GM18507 (cell line): Measurements from ENCODE around the gene STARD7.
"Not testable (repeated sequence)": the region's sequence is repeated elsewhere in the genome, so short reads cannot be mapped to it uniquely, and the experiment has no call there.

Source experiments
- DNase-seq: peaks from one replicate; pipeline ENCODE4 v3.0.0; 2011; ENCODE audit warnings: low read depth; ENCODE audit not compliant: insufficient read length; ENCODE audit errors: extremely low spot score
- FAIRE-seq: peaks from 2 replicates; lab custom pipeline; 2011; peaks lifted over from hg19 to GRCh38; lab: Jason Lieb, UNC

The STARD7 gene

DNA sequence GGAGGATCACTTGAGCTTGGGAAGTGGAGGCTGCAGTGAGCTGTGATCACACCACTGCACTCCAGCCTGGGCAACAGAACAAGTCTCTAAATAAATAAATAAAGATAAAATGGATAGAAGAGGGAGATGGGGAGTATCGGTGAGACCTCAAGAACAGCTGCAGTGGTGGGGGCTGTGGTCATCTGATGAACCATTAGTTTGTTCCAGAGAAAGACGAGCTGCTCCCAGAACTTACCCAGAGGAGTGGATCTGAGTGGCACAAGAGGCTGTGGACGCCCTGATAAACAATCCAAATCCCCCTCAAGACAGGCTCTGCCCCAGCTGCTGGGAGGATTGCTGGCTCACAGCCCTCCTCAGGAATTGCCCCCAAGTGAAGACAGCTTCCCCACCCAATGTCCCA lies 30.5 kb upstream of the STARD7 start:
- DNase-seq (no peak), FAIRE-seq (no peak)

GRCh38 chr2:96238266-96238665 lies 29.6 kb upstream of the STARD7 start:
- FAIRE-seq (no peak), DNase-seq (no peak)

- FAIRE-seq (no peak), DNase-seq (no peak)
These were observed 28.3 kb upstream of the STARD7 start for GRCh38 chr2:96236882-96237281.

DNA sequence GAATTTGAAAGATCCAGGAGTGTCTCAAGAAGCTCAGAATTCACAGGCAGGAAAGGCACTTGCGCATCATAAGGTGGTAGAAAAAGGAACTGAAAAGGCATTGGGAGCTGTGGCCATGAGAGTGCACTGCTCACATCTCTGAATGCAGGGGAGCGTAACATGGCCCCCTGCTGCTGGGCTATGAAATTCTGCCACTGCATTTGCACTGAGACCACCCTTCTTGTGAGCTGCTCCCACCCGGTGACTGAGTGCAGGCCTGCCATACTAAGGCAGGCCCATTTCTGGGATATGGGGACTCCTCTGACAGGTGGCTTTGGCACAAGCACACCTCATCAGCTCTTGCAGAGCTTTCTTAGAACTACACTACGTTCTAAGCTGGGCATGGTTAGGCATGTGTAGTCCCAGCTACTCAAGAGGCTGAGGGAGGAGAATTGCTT lies 25.3 kb upstream of the STARD7 start:
- peak; percentile 58 for DNase-seq
- peak; percentile 88 for FAIRE-seq

DNA sequence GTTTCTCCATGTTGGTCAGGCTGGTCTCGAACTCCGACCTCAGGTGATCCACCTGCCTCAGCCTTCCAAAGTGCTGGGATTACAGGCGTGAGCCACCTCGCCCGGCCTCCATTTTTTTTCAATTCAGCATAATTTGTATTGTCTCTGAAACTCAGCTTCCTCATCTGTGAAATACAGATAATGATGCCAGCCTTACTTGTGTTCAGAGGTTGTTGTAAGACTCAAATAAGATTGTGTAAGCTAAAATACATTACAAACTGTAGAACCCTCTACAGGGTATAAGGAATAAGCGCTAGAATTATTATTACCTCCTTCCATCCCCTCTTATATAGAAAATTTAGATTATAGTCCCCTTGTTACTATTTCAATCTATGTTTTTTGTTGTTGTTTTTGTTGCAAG lies 24.8 kb upstream of the STARD7 start:
- DNase-seq: no peak
- no peak for FAIRE-seq

DNA sequence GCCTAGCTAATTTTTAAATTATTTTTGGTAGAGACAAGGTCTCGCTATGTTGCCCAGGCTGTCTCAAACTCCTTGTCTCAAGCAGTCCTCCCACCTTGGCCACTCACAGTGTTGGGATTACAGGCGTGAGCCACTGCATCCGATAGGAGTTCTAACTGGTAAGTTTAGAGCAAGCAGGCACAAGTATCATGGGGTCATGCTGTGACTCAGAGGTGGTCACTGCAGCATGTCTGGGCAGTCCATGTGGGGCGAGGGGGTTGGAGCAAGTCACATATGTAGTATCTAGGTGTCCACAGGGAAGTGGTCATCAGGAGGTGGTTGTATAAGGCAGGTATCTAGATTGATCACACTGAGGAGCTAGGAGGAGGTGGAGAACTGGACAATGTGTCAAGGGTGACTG lies 22.7 kb upstream of the STARD7 start:
- FAIRE-seq (no peak), DNase-seq (no peak)

DNA sequence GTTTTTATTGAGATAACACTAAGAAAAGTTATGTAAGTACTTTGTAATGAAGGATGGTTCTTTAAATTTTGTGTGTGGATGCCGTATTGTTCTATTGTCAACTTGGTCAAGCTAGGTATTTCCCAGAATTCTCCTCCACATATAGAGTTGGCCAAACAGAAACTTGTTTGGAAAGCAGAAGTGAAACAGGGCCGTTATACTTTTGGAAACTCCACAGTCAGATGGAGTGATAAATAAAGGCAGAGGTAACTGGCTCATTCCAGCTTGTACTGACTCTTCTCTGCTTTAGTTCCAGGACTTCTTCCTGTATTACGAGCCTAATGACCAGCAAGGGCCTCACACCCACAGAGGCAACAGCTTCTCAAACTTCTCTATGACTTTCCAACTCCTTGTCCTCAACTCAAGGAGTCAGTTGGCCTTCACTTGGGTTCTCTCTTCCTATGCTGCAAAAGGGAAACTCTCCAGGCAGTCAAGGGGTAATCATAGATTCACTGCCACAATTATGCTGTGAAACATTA lies 16.4 kb upstream of the STARD7 start:
- DNase-seq (no peak), FAIRE-seq (peak; percentile 79)

DNA sequence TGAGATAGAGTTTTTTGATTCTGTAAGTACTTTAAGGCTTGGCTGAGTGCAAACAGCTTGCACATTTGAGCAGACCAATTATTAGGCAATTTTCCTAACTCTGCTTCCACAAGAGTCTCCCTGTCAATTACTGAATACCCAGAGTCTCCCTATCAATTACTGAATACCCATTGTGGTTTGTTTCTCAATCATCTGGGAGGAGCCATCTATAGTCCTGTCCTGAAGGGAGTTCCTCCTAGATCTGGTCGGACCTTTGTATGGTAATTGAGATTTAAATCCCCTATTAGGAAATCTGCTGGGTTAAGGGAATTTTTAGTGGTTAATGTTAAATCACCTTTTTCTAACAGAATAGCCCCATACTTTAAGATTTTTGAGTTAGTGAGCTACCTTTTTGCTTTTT lies 12.5 kb upstream of the STARD7 start:
- not testable (repeated sequence) for DNase-seq, FAIRE-seq

DNA sequence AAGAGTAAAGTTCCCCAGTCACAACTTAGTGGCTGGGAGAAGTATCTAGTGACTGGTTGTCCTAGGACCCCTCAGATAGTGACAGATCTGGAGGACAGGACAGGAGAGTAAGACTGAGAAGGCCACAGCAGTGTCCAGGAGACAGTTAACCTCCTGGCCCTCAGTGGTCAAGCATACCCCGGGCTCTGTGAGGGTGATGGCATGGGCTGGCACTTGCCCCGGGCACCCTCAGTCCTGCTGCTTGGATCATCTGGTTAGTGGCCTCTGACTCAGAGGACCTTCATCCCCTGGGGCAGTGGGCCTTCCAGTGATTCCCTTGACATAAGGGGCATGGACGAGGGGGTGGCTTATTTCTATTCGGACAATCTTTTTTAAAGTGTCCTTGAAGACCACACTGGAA lies 11.3 kb upstream of the STARD7 start:
- DNase-seq, FAIRE-seq: not testable (repeated sequence)

GRCh38 chr2:96218508-96219131 lies 10.0 kb upstream of the STARD7 start:
- FAIRE-seq: no peak
- no peak for DNase-seq

GRCh38 chr2:96214554-96214953 lies 5.9 kb upstream of the STARD7 start:
- DNase-seq: no peak
- FAIRE-seq: no peak

DNA sequence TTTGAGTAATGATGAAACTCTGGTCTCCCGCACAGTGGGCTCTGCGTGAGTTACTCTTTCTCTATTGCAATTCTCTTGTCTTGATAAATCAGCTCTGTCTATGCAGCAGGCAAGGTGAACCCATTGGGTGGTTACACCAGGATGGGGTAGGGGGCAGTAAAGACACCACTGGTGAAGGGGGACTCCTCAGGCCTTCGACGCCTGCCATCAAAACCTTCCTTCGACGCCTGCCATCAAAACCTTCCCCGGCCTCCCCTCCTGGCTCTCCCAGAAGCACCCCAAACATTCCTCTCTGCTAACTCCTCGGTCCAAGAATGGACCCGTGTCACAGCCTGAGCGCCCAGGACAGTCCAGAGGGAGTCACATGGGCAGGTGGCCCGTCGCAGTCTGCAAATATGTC lies 4.8 kb upstream of the STARD7 start:
- FAIRE-seq: no peak
- no peak for DNase-seq

DNA sequence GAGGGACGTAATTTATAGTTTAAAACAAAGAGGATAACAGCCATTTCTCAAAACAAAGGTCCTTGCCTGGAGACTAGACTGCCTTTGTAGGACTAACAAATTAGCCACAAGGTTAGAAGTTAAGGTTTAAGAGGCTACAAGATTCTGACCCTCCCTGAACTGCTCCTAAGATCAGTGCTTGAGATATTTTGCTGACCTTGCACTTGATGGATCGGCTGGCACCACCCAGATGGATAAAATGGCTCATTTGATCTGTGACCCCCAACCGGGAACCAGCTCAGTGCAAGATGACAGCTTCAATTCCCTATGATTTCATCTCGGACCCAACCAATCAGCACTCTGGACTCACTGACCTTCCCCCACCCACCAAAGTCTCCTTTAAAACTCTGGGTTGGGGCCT lies 3.7 kb upstream of the STARD7 start:
- FAIRE-seq: no peak

GRCh38 chr2:96209729-96210085 lies 1.1 kb upstream of the STARD7 start:
- no peak for FAIRE-seq
- no peak for DNase-seq

More for the DNA sequence above, 3.7 kb upstream of the STARD7 start:
- no peak for DNase-seq

DNA sequence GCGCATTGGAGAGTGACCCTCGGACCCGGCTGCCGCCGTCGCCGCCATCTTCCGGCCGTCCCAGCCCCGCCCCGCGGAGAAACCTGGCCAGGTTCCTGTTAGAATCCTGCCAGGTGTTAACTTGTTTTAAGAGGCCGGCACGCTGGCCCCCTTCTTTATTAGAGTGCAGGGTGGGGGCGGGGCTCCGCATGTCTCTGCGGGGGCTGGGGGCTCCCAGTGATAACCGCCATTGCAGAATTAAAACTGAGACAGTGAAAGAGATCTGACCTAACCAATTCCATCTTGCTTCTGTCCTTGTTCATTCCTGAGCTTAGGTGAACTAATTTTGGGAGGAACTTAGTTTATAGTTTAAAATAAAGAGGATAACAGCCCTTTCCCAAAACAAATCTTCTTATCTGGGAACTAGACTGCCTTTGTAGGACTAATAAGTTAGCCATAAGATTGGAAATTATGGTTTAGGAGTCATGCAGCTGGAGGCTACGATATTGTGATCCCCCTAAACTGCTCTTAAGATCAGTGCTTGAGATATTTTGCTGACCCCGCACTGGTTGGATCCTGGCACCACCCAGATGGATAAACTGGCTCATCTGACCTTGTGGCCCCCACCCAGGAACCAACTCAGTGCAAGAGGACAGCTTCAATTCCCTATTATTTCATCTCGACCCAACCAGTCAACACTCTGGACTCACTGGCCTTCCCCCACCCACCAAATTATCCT lies 543 bp upstream of the STARD7 start:
- DNase-seq: no peak
- no peak for FAIRE-seq

DNA sequence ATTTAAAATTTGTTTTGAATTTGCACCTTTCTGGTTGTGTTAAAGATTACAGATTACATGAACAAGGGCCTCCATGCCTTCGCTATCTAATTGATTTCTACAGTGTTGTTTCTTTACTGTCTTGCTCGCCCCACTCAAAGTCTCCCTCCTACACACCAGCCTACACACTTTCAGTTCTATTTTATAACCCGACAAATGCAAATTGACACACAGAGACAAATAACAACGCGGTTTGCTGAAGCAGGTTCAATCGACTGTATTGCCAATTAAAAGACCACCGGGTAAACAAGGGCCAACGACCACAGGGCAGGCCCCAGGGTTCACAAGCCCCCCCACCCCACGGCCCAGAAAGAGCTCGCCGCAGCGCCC lies 869 bp downstream of the STARD7 start:
- FAIRE-seq (no peak), DNase-seq (no peak)

GRCh38 chr2:96207073-96207773 lies 1.4 kb downstream of the STARD7 start:
- DNase-seq: no peak
- no peak for FAIRE-seq

DNA sequence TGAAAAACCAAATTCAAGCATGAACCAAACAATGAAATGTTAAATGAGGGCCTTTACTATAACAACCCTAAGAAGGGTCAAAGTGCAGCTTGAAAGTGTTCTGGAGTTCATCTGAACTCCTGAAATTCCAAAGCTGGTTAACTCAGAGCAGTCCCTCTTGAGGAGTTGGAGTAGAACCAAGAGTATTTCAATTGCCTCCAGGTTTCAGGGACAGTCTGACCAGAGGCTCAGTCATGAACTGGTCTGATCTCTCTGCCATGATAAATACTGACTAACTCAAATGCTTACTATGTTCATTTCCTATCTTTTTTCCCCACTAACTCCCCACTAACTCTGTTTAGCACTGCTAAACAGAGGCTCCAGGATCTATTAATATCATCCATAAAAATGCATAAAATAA lies 2.7 kb downstream of the STARD7 start:
- FAIRE-seq: no peak
- DNase-seq: no peak

DNA sequence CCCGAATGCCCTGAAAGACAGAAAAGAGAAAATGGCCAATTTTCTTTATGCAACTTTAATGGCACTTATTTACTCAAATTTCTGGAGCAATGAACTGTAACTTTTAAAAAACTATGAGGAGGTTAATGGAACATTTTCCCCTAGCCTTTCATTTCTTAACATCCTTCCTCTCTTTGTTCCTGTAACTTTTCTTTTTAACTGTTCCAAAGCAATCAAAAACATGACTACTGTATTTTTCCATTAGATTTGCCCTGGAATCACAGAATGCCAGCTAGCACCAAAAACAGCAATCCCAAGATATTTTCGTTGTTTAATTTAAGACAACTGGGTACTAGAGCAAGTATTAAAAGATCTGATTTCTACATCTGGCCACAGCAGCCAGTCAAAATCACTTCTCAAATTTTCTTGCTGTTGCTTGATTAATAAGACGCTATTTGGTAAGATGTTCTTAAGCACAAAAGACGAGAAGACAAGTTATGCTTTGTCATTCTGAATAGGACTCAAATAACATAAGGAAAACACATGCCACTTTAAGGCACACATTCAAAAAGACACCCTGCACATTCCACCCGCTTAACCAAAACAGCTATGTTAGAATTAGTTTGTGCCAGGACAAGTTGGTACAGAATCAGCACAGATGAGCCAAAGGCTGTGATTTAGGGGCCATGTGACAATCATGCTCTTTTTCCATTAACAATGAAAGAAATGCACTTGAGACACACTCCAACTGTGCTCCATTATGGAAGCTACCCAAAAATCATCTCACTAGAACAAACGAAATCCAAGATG lies 3.6 kb downstream of the STARD7 start:
- DNase-seq: no peak
- FAIRE-seq: no peak
